Measurements from ENCODE around the gene MYRIP. TPM values are rescaled to one million over a fixed set of nuclear protein-coding genes. Genes with fewer than 3 reads are reported as not detected.

Gene MYRIP
- polyA plus RNA-seq, 1 experiment = not detected

GRCh38 chr3:40167958-40168357 is 358.5 kb downstream of the MYRIP start:
- no peaks in the 10 kb centered on the region for H3K27me3 ChIP-seq (ENCODE audit: control insufficient read depth, insufficient read depth, low read length)
- TF ChIP-seq, protein P1, sequence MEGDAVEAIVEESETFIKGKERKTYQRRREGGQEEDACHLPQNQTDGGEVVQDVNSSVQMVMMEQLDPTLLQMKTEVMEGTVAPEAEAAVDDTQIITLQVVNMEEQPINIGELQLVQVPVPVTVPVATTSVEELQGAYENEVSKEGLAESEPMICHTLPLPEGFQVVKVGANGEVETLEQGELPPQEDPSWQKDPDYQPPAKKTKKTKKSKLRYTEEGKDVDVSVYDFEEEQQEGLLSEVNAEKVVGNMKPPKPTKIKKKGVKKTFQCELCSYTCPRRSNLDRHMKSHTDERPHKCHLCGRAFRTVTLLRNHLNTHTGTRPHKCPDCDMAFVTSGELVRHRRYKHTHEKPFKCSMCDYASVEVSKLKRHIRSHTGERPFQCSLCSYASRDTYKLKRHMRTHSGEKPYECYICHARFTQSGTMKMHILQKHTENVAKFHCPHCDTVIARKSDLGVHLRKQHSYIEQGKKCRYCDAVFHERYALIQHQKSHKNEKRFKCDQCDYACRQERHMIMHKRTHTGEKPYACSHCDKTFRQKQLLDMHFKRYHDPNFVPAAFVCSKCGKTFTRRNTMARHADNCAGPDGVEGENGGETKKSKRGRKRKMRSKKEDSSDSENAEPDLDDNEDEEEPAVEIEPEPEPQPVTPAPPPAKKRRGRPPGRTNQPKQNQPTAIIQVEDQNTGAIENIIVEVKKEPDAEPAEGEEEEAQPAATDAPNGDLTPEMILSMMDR (IDR thresholded peaks at IDR 0.05; ENCODE audit: low read depth, low read length) = no peak
- no peak overlapping the region for H3K4me3 ChIP-seq (ENCODE audit: low read depth, low read length)
- no peak for DNase-seq (ENCODE audit: low read depth, low spot score)
- no peaks in the 10 kb centered on the region for H3K9me3 ChIP-seq (ENCODE audit: control insufficient read depth, insufficient read depth, low read length)
- no peak overlapping the region for H3K27ac ChIP-seq (ENCODE audit: low read depth, low read length)
- CTCF ChIA-PET = interaction anchor here (0.6 to 1.1 kb wide), 2 partner anchors 11 to 520 kb away, joined by 3 to 4 read pairs; no protein-coding TSS in a partner anchor
- POLR2A ChIA-PET = no interaction called here

DNA sequence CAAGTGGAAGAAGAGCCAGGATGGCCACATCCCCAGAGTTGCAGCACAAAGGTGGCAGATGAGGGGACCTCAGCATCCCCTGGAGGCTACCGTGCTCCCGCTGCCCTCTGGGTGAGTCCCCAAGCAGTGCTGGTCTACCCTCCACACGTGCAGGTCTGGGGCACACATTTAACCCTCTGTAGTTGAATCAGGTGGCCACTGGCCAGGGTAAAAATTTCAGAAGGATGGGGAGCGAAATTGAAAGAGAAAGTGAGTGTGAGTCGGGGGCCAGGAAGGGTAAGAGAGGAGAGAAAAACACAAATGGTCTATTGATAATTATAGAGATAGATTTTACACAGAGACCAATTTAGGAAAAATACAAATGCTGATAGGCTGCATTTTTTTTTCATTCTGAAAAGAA is 360.6 kb downstream of the MYRIP start:
- DNase-seq (ENCODE audit: low read depth, low spot score) = no peak
- no peak overlapping the region for H3K4me3 ChIP-seq (ENCODE audit: low read depth, low read length)
- ChIA-PET POLR2A (no interaction called here), CTCF (interaction anchor here (1.9 kb wide), 1 partner anchor 9 kb away, joined by 12 read pairs; no protein-coding TSS in a partner anchor)
- no peak overlapping the region for H3K27ac ChIP-seq (ENCODE audit: low read depth, low read length)
- H3K9me3 ChIP-seq (ENCODE audit: control insufficient read depth, insufficient read depth, low read length) = no peaks in the 10 kb centered on the region
- no peaks in the 10 kb centered on the region for H3K27me3 ChIP-seq (ENCODE audit: control insufficient read depth, insufficient read depth, low read length)
- TF ChIP-seq, protein P1 (IDR thresholded peaks at IDR 0.05; ENCODE audit: low read depth, low read length) = no peak

- H3K27me3 ChIP-seq (ENCODE audit: control insufficient read depth, insufficient read depth, low read length) = no peaks in the 10 kb centered on the region
- TF ChIP-seq, protein P1 (IDR thresholded peaks at IDR 0.05; ENCODE audit: low read depth, low read length) = no peak
- no peak for DNase-seq (ENCODE audit: low read depth, low spot score)
- H3K9me3 ChIP-seq (ENCODE audit: control insufficient read depth, insufficient read depth, low read length) = no peaks in the 10 kb centered on the region
- H3K4me3 ChIP-seq (ENCODE audit: low read depth, low read length) = no peak overlapping the region
- H3K27ac ChIP-seq (ENCODE audit: low read depth, low read length) = no peak overlapping the region
- ChIA-PET POLR2A (no interaction called here), CTCF (interaction anchor here (1.9 kb wide), 1 partner anchor 9 kb away, joined by 12 read pairs; no protein-coding TSS in a partner anchor)
Observed at GRCh38 chr3:40170395-40170794, 361.0 kb downstream of the MYRIP start.

DNA sequence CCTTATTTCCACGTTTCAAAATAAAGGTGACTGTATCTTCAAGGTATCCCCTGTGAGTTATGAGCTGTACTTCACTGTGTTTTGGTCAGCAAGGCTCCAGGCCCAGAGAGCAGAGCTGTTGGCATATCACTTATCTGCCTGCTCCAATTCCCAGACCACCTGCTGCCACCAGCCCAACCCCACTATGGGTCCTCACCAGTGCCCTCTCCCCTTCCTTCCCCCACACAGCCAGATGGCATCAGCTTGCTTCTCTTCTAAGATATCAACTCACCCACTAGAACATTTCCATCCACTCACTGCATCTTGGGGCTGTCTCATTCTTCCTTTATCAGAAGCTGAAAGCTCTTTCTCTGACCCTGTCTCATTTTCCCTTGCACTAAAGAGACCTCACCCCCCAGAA is 363.2 kb downstream of the MYRIP start:
- no peaks in the 10 kb centered on the region for H3K27me3 ChIP-seq (ENCODE audit: control insufficient read depth, insufficient read depth, low read length)
- DNase-seq (ENCODE audit: low read depth, low spot score) = no peak
- ChIA-PET POLR2A (no interaction called here), CTCF (interaction anchor here (1.2 to 1.4 kb wide), 3 partner anchors 19 to 631 kb away, joined by 4 read pairs; no protein-coding TSS in a partner anchor)
- TF ChIP-seq, protein P1 (IDR thresholded peaks at IDR 0.05; ENCODE audit: low read depth, low read length) = no peak
- H3K9me3 ChIP-seq (ENCODE audit: control insufficient read depth, insufficient read depth, low read length) = no peaks in the 10 kb centered on the region
- no peak overlapping the region for H3K27ac ChIP-seq (ENCODE audit: low read depth, low read length)
- H3K4me3 ChIP-seq (ENCODE audit: low read depth, low read length) = no peak overlapping the region

DNA sequence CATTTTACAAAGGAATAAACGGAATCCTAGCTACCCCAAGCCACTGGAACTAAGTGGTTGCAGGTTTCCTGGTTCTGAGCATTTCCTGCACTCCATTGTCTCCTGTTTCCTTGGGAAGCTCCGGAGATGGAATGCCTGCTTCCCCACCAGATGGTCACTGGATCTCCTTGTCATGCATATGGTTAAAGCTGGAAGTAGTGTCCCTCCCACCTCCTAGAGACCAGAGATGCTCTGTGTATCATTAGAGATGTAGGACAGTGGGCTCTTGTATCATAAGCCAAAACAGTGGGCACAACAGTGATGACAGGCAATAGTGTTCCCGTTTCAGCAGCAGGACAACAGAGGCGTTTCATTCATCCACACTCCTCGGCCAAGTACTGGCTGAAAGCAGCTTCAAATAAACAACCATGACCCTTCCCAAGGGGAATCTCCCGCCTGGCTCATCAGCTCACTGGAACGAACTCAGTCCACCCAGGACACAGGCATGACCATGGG is 363.9 kb downstream of the MYRIP start:
- TF ChIP-seq, protein P1 (IDR thresholded peaks at IDR 0.05; ENCODE audit: low read depth, low read length) = no peak
- Histone ChIP-seq H3K27me3 (ENCODE audit: control insufficient read depth, insufficient read depth, low read length) (no peaks in the 10 kb centered on the region), H3K27ac (ENCODE audit: low read depth, low read length) (no peak overlapping the region), H3K4me3 (ENCODE audit: low read depth, low read length) (no peak overlapping the region), H3K9me3 (ENCODE audit: control insufficient read depth, insufficient read depth, low read length) (no peaks in the 10 kb centered on the region)
- POLR2A ChIA-PET = no interaction called here
- CTCF ChIA-PET = interaction anchor here (1.2 to 1.4 kb wide), 3 partner anchors 18 to 632 kb away, joined by 4 read pairs; no protein-coding TSS in a partner anchor
- no peak for DNase-seq (ENCODE audit: low read depth, low spot score)
